Spleen (tissue), 11 donors: ENCODE results near the gene DBNL. TPM values are rescaled to one million over a fixed set of nuclear protein-coding genes. Genes with fewer than 3 reads are reported as not detected.
A peak's percentile ranks its signal among the peaks of the same experiment; 100 is the strongest.

ENCODE experiments used
- DNase-seq: peaks from one replicate; pipeline ENCODE4 v3.0.0-alpha.2; 2020
- H3K27ac ChIP-seq, 8 donors: fragments of 200-600 bp; sonication (generic) in 7 of 8; 1 replicate in 4 of 8; 2 replicates in 4 of 8; pipeline versions ENCODE4 v1.5.0 to v1.8.0; 2016 to 2021; ENCODE audit warnings: inconsistent platforms in 4 of 8, mild to moderate bottlenecking in 4 of 8, moderate library complexity in 1 of 8
- H3K27me3 ChIP-seq, 7 donors: fragments of 200-600 bp; sonication (generic) in 6 of 7; replicated peaks in 1 of 7; 1 replicate in 4 of 7; 2 replicates in 3 of 7; pipeline versions ENCODE4 v1.5.0 to v1.8.0; 2016 to 2021; ENCODE audit warnings: inconsistent platforms in 3 of 7, mild to moderate bottlenecking in 1 of 7
- H3K36me3 ChIP-seq, 6 donors: fragments of 200-600 bp; sonication (generic) in 5 of 6; 1 replicate in 4 of 6; 2 replicates in 2 of 6; pipeline versions ENCODE4 v1.5.0 to v1.8.0; 2016 to 2021; ENCODE audit warnings: inconsistent platforms in 2 of 6
- H3K4me1 ChIP-seq, 6 donors: fragments of 200-600 bp; sonication (generic) in 5 of 6; 1 replicate in 3 of 6; 2 replicates in 3 of 6; pipeline versions ENCODE4 v1.5.0 to v1.8.0; 2016 to 2021; ENCODE audit warnings: inconsistent platforms in 3 of 6
- H3K4me3 ChIP-seq, 8 donors: fragments of 200-600 bp; sonication (generic) in 7 of 8; 1 replicate in 4 of 8; 2 replicates in 4 of 8; pipeline versions ENCODE4 v1.5.0 to v1.8.0; 2016 to 2021; ENCODE audit warnings: inconsistent platforms in 4 of 8, mild to moderate bottlenecking in 4 of 8, moderate library complexity in 2 of 8
- H3K9me3 ChIP-seq, 8 donors: fragments of 200-600 bp; sonication (generic) in 7 of 8; 1 replicate in 4 of 8; 2 replicates in 4 of 8; pipeline versions ENCODE4 v1.5.0 to v1.8.0; 2016 to 2021; ENCODE audit warnings: inconsistent platforms in 4 of 8
- POLR2A ChIP-seq, 3 donors: fragments of 450-650 bp; IDR thresholded peaks; one replicate each; pipeline ENCODE4 v1.5.1; 2017; ENCODE audit warnings: antibody characterized with exemption in 3 of 3, mild to moderate bottlenecking in 1 of 3
- POLR2AphosphoS5 ChIP-seq, 3 donors: sonication (generic); formaldehyde crosslinking; IDR thresholded peaks; one replicate each; pipeline ENCODE4 v1.5.1; 2017; ENCODE audit warnings: antibody characterized with exemption in 3 of 3
- WGBS, 5 donors: extraction: QIAGEN DNeasy Blood & Tissue Kit in 3 of 5; methylation state at CpG; one replicate each; pipeline versions ENCODE4 v1.1.5 to v1.1.7; 2013 to 2018; 5-methylcytosine and 5-hydroxymethylcytosine counted together
- intact Hi-C: fragments of 100-400 bp; cut with DNase I; formaldehyde crosslinking; loops from one replicate; pipeline ENCODE4 v1.15.0; 2023; ENCODE audit warnings: low total_unique reads
- polyA plus RNA-seq, 3 donors: library from polyadenylated mRNA; stranded (reverse); fragments of 200-250 nt; gene quantifications; one replicate each; pipeline ENCODE4 v1.2.1, GENCODE V29; 2013
- total RNA-seq, 7 donors: library from RNA; depleted of rRNA in 3 of 7; stranded (reverse); fragments of >200 nt in 3 of 7; fragmentation: NEBNext Ultra II Directional in 4 of 7; extraction: Animal tissue kit (Norgen Biotek cat#: 25700) in 4 of 7; gene quantifications; one replicate each; pipeline versions ENCODE4 v1.1.0 to v1.2.1, GENCODE V29; 2016 to 2021
- TF ChIP-seq, protein P1 (sequence below), 11 experiments: fragments of 200-600 bp in 7 of 11; fragments of 450-650 bp in 4 of 11; sonication (generic) in 4 of 11; IDR thresholded peaks in 8 of 11; conservative IDR thresholded peaks in 3 of 11; 1 replicate in 7 of 11; 2 replicates in 4 of 11; pipeline versions ENCODE4 v1.4.0 to v1.8.0; 2016 to 2021; ENCODE audit warnings: antibody characterized with exemption in 11 of 11, inconsistent platforms in 4 of 11, mild to moderate bottlenecking in 1 of 11
- donor health status: healthy with polysubstance abuse.
- donor health status: DM: no; HTN: no; CAD: no; lungs with moderate emphysema.
- donor health status: DM: no; HTN: no; CAD: no.
- donor health status: Bipolar disorder and iron deficiency.
- donor health status: healthy.
- donor health status: DM: no; HTN: no; CAD: no.
- donor health status: DM: yes; HTN: yes; CAD: no.

The DBNL gene
- total and polyA plus RNA-seq, 10 donors = 118 to 257 (median 206) TPM

DNA sequence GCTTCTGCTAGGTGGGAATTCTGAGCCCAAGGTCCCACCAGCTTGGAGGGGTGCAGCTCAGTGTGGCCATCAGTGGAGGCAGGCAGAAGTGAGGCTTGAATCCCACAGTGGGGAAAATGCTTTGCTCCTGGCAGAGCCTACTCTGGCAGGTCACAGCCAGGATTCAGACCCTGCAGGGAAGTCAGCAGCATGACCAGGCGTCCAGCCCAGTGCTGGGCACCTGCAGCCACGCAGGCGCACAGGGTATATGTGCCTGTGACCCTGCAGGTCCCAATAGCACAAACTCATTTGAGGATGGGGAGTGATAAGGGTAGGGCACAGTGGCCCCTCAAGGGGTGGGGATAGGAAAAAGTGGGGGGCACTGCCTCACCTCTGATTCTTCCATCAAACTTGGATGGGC, 51.3 kb downstream of the DBNL start:
- H3K27ac ChIP-seq = peak overlapping the region in 4 of 8 donors; percentile 1 to 83 (median 71)
- 90 to 96% (median 96%) methylated on average over 3 of the region's 3 CpGs for WGBS, 5 donors
- DNase-seq = no peak
- no peaks in the 10 kb centered on the region for H3K27me3 ChIP-seq
- no peaks in the 10 kb centered on the region for H3K36me3 ChIP-seq
- no peak overlapping the region for H3K4me3 ChIP-seq
- intact Hi-C loops = no loop called here
- no peaks in the 10 kb centered on the region for H3K9me3 ChIP-seq
- H3K4me1 ChIP-seq = peaks cover 0 to 59% (median 36%) of the 10 kb centered on the region in 6 donors
- TF ChIP-seq POLR2A (IDR thresholded peaks at IDR 0.05) (no peak), POLR2AphosphoS5 (IDR thresholded peaks at IDR 0.05) (no peak)
- TF ChIP-seq, protein P1, sequence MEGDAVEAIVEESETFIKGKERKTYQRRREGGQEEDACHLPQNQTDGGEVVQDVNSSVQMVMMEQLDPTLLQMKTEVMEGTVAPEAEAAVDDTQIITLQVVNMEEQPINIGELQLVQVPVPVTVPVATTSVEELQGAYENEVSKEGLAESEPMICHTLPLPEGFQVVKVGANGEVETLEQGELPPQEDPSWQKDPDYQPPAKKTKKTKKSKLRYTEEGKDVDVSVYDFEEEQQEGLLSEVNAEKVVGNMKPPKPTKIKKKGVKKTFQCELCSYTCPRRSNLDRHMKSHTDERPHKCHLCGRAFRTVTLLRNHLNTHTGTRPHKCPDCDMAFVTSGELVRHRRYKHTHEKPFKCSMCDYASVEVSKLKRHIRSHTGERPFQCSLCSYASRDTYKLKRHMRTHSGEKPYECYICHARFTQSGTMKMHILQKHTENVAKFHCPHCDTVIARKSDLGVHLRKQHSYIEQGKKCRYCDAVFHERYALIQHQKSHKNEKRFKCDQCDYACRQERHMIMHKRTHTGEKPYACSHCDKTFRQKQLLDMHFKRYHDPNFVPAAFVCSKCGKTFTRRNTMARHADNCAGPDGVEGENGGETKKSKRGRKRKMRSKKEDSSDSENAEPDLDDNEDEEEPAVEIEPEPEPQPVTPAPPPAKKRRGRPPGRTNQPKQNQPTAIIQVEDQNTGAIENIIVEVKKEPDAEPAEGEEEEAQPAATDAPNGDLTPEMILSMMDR (IDR thresholded peaks at IDR 0.05 in 8 of 11, conservative IDR thresholded peaks at IDR 0.05 in 3 of 11) = no peak

DNA sequence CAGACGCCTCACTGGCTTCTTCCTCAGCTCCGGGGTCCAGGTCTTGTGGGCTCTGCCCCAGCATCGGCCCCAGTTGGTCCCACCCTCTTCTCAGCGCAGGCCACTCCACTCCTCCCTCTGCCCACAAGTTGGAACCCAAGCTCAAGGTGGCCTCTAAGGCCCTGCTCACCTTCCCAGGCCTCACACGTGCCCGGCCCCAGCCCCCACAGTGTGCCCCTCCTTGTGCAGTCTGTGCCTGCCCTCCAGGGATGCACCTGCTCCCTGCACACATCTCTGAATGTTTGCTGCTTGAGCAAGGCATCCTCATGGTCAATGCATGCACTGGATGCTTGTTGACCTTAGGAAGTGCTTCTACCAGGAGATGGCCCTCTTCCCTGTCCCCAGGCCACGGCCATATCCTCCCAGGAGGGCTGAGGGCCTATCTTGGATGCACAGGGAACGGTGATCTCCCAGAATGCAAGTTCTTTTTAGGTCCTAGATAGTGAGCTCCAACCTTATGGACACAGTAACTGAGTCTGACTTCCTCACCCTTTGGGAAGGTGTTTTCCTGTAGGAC, 51.9 kb downstream of the DBNL start:
- intact Hi-C loops = no loop called here
- Histone ChIP-seq H3K9me3 (no peaks in the 10 kb centered on the region), H3K27me3 (no peaks in the 10 kb centered on the region), H3K4me1 (peaks cover 0 to 65% (median 42%) of the 10 kb centered on the region in 6 donors), H3K27ac (peak overlapping the region in 4 of 8 donors; percentile 66 to 83 (median 71)), H3K4me3 (no peak overlapping the region), H3K36me3 (no peaks in the 10 kb centered on the region)
- TF ChIP-seq POLR2A (IDR thresholded peaks at IDR 0.05) (no peak), POLR2AphosphoS5 (IDR thresholded peaks at IDR 0.05) (no peak)
- TF ChIP-seq, protein P1 (IDR thresholded peaks at IDR 0.05 in 8 of 11, conservative IDR thresholded peaks at IDR 0.05 in 3 of 11) = no peak
- no peak for DNase-seq
- 72 to 79% (median 77%) methylated on average over 7 to 8 of the region's 8 CpGs for WGBS, 5 donors

DNA sequence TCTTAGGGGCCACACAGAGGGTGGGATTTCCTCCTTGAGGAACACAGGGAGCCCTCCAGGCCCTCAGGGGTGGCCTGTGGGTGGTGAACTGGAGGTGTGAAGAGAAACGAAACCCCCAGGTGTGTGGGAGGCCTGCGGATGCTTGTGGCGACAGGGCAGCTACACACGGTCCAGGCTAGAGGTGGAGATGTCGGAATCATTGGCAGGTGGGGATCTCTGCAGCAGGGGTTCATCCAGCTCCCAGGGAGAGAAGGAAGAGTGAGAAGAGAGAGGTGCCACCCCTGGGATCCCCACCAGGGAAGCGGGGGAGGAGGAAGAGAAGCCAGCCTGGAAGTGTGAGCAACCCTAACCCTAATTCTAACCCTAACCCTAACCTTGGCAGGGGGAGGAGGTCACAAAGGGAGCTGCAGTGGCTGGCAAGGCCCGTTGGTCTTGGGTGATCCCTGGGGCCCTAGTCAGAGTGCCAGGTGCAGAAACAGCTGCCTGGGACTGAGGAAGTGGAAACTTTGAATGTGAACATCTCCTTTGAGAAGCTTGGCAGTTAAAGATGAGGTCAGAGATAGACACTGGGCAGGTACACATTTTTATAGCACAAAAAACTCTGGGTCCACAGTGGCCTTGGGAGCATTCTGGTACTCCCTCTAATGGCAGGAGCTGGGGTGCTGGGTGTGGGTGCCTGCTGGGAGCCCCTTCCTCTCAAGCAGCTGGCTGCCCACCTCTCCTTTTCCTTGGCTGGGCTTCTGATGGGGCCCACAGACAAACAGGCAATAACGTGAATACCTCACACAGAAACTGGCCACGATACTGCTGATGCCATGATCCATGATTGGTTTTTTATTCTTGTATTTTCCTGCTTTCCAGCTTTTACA, 52.8 kb downstream of the DBNL start:
- H3K27ac ChIP-seq = peak overlapping the region in 6 of 8 donors; percentile 25 to 83 (median 68)
- intact Hi-C loops = no loop called here
- H3K27me3 ChIP-seq = no peaks in the 10 kb centered on the region
- H3K4me1 ChIP-seq = peaks cover 0 to 70% (median 44%) of the 10 kb centered on the region in 6 donors
- WGBS, 5 donors = 50 to 70% (median 65%) methylated on average over 9 of the region's 9 CpGs
- TF ChIP-seq POLR2AphosphoS5 (IDR thresholded peaks at IDR 0.05) (peak in 2 of 3 donors; percentile 61 to 65), POLR2A (IDR thresholded peaks at IDR 0.05) (no peak)
- H3K36me3 ChIP-seq = no peaks in the 10 kb centered on the region
- no peak overlapping the region for H3K4me3 ChIP-seq
- no peaks in the 10 kb centered on the region for H3K9me3 ChIP-seq
- peak; percentile 82 for DNase-seq

DNA sequence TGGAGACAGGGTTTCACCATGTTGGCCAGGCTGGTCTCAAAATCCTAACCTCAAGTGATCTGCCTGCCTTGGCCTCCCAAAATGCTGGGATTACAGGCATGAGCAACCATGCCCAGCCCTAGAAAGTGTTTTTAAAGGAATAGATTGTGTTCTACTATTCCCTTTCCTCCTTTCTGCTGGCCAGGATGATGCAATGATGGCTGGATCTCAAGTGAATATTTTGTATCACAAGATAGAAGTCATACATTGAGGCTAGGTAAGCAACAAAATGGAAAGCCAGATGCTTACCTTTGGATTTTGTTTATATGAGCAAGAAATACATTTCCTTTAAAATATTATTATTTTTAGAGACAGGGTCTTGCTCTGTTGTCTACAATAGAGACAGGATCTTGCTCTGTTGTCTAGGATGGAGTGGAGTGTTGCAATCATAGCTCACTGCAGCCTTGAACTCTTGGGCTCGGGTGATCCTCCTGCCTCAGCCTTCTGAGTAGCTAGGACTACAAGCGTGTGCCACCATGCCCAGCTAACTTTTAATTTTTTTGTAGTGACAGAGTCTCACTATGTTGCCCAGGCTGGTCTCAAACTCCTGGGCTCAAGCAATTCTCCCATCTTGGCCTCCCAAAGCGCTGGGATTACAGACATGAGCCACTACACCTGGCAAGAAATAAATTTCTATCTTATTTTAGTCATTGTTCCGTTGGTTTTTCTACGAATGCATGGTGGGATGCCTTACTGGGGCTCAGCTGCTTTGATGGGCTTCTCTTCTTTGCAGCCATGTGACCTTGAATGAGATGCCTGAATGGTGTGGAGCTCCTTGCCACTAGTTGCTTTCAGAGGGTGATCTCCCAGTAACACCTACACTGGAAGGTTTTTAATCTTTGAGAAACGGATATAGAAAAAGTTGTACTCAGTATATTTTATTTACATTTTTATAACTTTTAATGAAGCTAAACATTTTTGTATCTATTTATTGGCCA, 53.9 kb downstream of the DBNL start:
- Histone ChIP-seq H3K27me3 (peaks cover 0 to 4% (median 0%) of the 10 kb centered on the region in 7 donors), H3K27ac (peak overlapping the region in 6 of 8 donors; percentile 25 to 83 (median 68)), H3K4me1 (peaks cover 0 to 74% (median 45%) of the 10 kb centered on the region in 6 donors), H3K9me3 (no peaks in the 10 kb centered on the region), H3K36me3 (no peaks in the 10 kb centered on the region), H3K4me3 (no peak overlapping the region)
- intact Hi-C loops = no loop called here
- TF ChIP-seq, protein P1 (IDR thresholded peaks at IDR 0.05 in 8 of 11, conservative IDR thresholded peaks at IDR 0.05 in 3 of 11) = no peak
- TF ChIP-seq POLR2AphosphoS5 (IDR thresholded peaks at IDR 0.05) (no peak), POLR2A (IDR thresholded peaks at IDR 0.05) (no peak)
- DNase-seq = no peak
- 80 to 85% (median 83%) methylated on average over 6 of the region's 6 CpGs for WGBS, 5 donors
